Right forelimb (tissue), 1 donor: Measurements from ENCODE around the gene POLR2L.

Experiments used
- DNase-seq: peaks from one replicate; pipeline ENCODE4 v3.0.0-alpha.2; 2018

Gene POLR2L

GRCh38 chr11:868394-868793, 26.1 kb upstream of the POLR2L start:
- no peak for DNase-seq

- no peak for DNase-seq
Observed at GRCh38 chr11:867856-868358, 25.6 kb upstream of the POLR2L start.

- DNase-seq = no peak
Observed at GRCh38 chr11:866481-866880, 24.2 kb upstream of the POLR2L start.

- no peak for DNase-seq
Observed at GRCh38 chr11:865462-866430, 23.4 kb upstream of the POLR2L start.

GRCh38 chr11:864898-865297, 22.6 kb upstream of the POLR2L start:
- no peak for DNase-seq

- DNase-seq = no peak
Observed at GRCh38 chr11:863910-864827, 21.8 kb upstream of the POLR2L start.

GRCh38 chr11:863023-863909, 20.9 kb upstream of the POLR2L start:
- no peak for DNase-seq

GRCh38 chr11:862696-863022, 20.3 kb upstream of the POLR2L start:
- no peak for DNase-seq

- no peak for DNase-seq
Observed at GRCh38 chr11:862081-862661, 19.8 kb upstream of the POLR2L start.

- no peak for DNase-seq
Observed at GRCh38 chr11:861105-861479, 18.8 kb upstream of the POLR2L start.

GRCh38 chr11:860234-861104, 18.1 kb upstream of the POLR2L start:
- no peak for DNase-seq

GRCh38 chr11:859394-860131, 17.2 kb upstream of the POLR2L start:
- DNase-seq = peak; percentile 85

GRCh38 chr11:858762-859339, 16.5 kb upstream of the POLR2L start:
- no peak for DNase-seq

- DNase-seq = no peak
Observed at GRCh38 chr11:858053-858761, 15.9 kb upstream of the POLR2L start.

- DNase-seq = no peak
Observed at GRCh38 chr11:856397-856796, 14.1 kb upstream of the POLR2L start.

- no peak for DNase-seq
Observed at GRCh38 chr11:855796-856195, 13.5 kb upstream of the POLR2L start.

GRCh38 chr11:855330-855674, 13.0 kb upstream of the POLR2L start:
- DNase-seq = no peak

- no peak for DNase-seq
Observed at GRCh38 chr11:854601-855329, 12.4 kb upstream of the POLR2L start.
